Smooth muscle cell of the brain vasculature (primary cell): ENCODE results near the gene PRKG1.

Source experiments
- DNase-seq: peaks from one replicate; pipeline ENCODE4 v3.0.0-alpha.2; 2012; ENCODE audit warnings: low read depth, low spot score

The PRKG1 gene

DNA sequence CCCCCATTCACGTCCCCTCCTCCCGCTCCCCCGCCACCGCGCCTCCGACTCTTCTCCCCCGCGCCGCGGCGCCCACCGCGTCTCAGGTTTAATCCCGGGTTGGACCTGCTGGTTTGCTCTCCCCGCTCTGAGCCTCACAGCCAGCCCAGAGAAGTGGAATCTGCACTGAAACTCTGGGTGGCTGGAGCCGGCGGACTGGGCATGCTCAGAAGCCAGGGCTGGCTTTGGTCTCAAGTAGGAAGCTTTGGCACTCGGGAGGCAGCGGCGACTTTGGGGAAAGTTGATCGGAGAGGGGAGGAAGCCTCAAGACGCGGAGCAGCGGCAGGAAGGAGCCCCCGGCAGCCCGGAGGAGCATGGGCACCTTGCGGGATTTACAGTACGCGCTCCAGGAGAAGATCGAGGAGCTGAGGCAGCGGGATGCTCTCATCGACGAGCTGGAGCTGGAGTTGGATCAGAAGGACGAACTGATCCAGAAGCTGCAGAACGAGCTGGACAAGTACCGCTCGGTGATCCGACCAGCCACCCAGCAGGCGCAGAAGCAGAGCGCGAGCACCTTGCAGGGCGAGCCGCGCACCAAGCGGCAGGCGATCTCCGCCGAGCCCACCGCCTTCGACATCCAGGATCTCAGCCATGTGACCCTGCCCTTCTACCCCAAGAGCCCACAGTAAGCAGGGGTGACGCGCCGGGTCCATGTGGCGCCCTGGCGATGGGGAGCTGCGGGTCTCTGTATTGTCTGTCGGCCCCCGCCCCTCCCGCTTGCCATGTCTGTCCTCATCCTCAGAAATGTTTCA is at the start of gene PRKG1:
Gene PRKG1 (plus strand): TSS at position 250 of the 791 bp plus-strand sequence.
- DNase-seq: peak; percentile 31

DNA sequence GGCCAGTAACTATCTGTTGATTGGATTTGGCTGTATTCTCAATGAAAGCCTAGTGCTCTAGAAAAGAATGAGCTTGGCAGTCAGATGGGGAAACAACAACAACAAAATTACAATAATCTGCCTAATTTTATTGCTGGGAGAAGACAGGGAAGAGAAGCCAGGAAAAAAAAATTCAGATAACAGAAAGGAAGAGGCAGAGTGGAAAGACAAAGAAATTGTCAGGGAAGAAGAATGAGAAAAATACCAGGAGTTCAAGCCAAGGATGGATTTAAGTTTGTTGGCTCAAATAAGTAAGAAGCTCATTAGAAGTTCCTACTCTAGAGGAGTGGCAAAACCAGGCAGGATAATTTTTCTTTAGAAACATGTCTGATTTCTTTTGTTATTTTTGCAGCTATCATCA is 45.9 kb upstream of the PRKG1 start:
- DNase-seq: no peak

DNA sequence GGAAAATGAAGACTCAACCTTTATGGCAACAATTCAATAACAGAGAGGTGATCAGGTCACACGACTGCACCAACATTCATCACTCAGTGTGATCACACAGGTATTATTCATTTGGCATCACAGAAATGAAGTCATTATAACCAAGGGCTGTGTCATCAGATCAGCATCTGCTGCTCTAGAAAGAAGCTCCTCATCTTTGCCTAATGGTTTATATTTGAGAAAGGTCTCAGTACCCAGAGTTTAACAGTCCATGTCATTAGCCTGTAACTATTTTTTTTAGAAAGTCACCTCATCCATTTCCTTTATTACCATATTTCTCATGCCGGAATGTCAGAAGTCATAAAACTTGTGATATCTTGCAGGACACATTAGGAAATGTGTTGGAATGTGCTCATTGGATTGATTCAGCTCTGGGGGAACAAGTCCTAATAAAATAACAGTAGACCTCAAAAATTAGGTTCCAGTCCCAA is 45.1 kb upstream of the PRKG1 start:
- DNase-seq: no peak

DNA sequence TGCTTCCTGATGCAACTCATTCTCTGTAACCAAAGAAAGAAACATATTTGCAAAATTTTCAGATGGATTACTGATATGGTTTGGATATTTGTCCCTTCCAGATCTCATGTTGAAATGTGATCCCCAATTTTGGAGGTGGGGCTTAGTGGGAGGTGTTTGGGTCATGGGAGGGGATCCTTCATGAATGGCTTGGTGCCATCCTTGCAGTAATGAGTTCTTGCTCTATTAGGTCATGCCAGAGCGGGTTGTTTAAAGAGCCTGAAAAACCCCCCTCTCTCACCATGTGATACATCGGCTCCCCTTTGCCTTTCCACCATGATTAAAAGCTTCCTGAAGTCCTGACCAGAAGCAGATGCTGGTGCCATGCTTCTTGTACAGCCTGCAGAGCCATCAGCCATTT is 43.8 kb upstream of the PRKG1 start:
- DNase-seq: no peak

DNA sequence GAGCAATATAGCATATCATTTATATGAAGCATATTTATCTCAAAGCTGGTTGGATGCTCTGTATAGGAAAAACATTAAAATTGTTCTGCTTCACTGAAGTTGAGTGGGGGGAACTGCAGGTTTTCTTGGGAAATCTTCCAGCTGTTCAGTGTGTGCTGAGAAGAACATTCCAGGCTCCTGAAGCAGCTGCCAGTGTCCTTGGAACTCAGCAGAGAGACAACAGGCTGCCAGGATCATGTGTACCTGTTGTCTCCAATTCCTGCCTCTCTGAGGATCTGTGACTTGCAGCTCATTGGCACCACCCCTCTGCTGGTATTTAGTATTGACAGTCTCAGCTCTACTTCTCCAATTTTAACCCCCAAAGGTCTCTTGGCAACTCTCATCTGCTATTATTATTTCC is 42.3 kb upstream of the PRKG1 start:
- DNase-seq: no peak

DNA sequence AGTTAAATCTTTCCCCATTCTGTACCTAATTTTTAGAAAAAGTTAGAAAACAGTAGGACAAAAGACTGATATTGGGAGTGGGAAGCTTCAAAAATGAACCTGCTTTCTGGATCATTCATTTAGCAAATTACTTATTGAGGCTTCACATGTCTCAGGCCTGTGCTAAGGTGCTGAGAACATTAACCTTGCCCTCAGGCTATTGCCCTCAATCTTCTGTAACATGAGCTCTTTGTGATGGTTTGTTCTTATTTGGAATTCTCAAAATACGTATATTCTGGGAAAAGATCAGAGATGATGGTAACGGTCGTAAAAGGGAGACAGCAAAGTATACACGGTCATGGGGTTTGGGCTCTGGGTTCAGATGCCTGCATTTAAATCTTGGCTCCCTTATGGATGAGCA is 39.5 kb upstream of the PRKG1 start:
- DNase-seq: no peak

DNA sequence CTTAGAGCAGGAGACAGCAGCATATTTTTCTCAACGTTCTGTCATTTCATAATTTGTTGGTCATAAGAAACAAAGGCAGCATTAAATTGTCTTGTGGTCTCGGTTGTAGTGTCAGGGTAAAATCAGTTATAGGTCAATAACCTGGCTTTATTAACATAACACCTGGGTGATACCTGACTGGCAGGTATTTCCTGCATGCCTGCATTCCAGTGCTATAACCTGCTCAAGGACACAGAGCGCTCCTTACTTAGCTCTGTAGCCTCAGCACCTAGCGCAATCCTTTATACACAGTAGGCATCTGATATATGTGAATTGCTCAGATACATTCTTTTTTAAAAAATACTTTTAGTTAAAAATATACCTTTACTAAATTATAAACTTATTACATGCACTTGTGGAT is 38.9 kb upstream of the PRKG1 start:
- DNase-seq: no peak

DNA sequence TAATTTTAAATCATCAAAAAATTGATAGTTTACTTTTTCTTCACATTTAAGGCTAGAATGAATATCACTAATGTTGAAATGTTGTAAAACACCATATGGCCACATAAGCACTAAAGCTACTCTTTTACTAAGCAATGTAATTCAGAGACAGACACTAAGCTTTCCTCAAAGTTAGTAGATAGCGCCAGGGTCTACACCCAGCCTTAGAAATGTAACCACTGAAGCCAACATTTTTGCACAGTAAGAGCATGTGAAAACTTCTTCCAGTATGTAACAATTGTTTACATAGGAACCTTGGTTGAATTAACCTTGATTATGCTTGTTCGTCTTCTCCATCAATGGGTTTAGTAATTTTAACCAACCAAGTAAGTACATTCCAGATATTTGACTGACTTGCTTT is 28.4 kb upstream of the PRKG1 start:
- no peak for DNase-seq

DNA sequence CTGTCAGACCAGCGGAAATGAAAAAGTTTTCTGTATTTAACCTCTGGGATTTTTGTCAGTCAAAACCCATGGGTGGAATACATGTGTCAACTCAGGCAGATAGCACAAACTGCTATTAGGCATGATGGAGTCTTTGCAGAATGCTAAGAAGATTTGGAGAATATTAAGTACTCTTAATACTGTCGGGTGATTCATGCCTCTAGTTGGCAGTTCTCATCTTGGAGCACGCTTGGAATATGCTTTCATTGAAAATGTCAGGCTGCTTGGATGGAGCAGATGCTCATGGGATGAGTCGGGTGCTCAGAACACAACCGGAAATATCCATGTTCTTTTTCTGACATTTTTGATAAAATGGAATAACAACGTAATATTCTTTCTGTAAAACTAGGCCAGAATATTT is 27.6 kb upstream of the PRKG1 start:
- DNase-seq: no peak

DNA sequence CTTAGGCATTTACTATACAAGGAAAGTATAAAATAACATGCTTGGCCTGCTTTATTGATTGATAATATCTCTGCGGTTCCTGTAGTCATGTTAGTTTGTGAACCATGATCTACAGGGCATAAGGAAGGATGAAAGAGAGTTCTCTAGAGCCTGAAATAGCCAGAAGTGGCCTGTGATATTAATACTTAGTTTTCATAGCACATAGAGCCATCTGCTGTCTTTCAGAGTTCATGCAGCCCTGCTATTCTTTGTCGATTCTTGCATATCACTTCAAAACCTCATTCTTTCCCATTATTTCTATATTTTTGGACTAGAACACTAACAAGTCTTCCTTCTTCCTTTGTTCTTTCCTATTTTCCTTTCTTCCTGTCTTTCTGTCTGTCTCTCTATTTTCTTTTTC is 26.4 kb upstream of the PRKG1 start:
- DNase-seq: no peak

DNA sequence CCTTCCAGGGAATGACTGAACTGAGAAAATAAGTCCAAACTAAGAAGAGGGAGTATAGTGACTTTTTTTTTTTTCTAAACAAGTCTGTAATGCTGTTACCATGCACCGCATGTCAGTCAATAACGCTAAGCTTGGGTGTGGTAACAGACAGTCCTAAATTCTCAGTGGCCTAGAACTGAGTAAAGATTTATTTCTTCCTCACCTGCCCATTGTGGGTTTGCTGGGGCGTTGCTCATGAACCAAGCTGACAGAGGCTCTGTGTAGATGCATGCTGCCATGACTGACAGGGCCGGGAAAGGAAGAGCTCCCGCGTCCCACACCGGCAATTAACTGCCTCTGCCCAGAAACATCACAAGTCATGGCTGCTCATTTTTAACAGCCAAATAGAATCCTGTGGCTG is 25.5 kb upstream of the PRKG1 start:
- DNase-seq: no peak

DNA sequence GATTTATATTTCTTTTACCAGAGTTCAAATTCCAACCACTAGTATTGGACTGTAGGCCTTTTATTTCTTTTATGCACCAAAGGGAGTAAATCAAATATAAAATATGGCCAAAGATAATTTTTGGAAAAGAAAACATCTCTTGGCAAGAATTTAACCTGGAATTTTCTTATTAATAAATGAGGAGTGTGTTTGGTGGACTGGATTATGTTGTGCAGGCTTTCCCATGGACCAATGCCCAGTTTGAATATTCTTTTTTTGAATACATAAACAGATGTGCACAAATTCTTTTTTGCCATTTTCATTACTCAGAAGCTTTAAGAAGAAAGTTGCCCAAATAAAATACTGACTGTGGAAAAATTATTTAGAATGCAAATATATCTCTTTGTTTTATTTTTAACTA is 22.1 kb upstream of the PRKG1 start:
- DNase-seq: no peak

DNA sequence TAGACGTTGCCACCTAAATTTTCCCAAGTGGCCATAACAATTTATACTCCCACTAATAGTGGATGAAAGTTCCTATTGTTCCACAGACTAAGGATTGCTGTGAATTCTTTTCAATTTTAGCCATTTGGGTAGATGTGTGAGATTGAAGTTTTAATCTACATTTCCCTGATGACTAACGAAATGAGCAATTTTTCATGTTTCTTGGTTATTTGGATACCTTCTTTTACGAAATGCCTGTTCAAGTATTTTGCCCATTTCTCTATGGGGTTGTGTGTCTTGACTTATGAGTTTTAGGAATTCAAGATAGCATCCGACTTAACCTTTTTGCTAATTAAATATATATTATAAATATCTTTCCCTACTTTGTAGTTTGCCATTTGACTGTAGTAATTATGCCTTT is 16.4 kb upstream of the PRKG1 start:
- DNase-seq: no peak

DNA sequence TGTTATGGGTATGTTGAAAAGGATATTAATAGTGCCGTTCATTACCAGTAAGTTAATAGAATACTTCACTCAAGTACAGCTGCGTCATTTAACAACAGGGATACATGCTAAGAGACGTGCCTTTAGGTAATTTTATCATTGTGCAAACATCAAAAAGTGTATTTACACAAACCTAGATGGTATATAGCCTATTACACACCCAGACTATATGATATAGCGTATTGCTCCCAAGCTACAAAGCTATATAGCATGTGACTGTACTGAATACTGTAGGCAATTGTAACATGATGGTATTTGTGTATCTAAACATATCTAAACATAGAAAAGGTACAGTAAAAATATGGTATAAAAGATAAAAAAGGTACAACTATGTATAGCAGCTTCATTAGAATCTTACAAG is 11.1 kb upstream of the PRKG1 start:
- no peak for DNase-seq

DNA sequence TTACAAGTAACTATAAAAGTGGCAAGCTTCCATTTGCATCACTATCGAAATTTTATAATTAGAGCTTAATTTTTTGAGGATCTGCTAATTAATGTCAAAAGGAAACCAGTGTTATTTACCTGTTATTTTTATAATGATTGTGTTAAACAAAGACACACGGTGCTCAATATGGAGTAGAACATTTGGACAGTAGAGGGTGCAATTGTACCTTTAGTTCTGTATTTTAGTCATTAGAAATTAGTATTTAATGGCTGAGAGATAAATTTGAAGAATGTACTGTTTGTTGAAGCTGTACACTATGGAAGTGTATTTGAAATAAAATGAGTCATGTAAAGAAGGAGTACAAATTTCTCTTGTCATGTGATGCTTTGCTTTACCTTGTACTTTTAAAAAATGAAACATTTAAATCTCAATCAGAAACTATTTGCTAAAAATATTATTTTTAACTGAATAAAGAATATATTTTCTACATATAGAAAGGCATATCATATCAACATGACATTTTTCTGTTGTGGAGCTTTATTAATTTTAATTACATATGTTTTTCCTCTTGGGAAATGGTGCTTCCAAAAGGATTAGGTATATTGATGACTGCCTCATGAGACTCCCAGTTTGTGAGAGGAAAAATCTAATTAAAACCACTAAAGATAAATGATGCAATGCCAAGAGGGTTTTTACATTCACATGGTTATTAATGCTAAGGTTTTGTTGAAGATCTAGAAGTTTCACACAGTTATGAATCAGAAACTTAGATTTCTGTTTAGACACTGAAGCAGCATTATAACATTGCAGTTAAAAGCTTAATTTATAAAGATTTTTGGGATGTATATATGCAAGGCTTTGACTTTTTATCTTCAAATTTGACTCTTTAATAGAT is 10.4 kb upstream of the PRKG1 start:
- DNase-seq: peak; percentile 17

DNA sequence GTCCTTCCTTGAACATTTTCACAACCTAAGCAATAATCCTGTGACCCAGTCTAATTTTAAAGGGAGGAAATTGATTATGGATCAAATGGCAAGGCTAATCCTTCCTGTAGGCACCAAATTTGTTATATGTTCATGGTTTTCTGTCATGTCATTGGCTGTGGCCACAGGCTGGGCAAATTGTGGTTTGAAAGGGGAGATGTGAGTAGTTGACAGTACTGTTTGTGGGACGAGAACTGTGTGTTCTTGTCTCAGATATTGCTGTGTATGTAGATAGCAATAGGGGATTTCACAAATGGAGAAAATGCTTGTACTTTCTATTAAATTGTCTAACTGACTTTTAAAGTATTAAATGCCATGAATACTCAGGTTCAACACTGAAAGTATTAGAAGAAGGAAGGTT is 8.1 kb upstream of the PRKG1 start:
- DNase-seq: no peak

DNA sequence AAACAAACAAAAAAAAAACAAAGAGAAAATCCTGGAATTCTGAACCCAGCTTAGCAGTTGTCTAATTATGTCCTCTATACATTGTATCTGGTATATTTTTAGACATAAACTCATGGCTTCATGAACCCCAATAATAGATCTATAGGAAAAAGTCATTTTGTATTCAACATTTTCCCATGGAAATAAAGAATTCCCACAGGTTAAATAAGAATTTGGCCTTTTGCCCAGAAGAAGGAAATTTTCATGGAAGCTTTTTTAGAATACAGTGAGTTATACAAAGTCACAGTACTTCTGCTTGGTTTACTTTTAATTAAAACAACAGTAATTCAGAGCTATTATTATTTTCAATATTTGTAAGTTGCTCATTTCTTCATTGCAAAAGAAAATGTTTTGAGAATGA is 2.1 kb upstream of the PRKG1 start:
- no peak for DNase-seq

DNA sequence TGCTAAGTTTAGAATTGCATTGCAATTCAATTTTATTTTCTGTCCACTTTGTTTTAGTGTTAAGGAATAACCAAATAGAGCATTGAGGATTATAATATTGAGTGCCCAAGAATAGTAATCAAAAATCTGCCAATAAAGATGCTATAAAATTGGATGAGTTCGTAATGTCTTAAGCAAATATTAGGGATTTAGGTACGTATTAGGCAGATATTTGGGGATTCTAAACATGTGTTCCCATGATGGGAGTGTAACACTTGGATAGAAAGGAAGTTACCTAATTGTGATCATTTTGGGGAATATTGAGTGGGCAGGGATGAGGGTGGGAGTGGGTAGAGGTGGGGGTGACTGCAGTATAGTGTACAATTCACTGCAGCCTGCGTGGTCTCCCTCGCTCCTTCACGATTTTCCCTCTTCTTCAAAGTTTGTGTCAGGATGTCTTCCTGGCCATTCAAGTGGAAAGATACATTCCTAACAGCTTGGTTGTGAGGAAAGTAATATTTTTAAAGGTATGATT is 1.3 kb upstream of the PRKG1 start:
- no peak for DNase-seq

DNA sequence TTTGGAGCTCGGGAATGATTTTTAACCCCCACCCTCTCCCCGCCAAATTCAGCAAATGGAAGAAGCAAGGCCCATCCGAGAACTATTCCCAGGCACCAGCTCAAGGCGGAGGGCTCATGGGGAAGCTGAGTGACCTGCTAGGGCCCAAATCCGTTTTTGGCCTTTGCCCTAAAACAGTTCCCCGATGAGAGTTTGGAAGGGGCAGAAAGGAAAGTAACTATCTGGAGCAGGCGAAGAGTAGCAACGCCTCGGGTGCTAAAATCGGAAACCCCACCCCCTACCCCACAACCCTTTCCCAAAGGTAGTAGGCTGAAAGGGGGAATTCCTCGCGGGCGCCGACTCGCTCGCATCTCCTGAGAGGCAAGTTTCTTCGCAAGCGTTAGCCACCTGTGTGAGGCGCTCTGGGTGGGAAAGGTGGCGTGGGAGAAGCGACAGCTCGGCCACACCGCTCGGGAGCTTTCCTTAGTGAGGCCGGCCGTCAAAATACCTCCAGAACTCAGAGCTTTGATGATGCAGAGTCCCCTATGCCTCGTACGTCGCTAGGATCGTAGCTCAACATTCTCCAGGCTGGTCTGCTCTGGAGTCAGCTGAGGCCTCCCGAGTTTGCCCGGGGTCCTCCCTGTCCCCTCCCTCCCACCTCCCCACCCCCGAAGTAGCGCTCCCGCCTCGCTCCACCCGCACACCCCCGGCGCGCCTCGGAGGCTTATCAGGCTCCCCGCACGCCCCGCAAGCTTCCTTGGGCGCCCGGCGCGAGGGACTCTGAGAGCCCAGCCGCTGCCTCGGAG is 642 bp upstream of the PRKG1 start:
- no peak for DNase-seq

DNA sequence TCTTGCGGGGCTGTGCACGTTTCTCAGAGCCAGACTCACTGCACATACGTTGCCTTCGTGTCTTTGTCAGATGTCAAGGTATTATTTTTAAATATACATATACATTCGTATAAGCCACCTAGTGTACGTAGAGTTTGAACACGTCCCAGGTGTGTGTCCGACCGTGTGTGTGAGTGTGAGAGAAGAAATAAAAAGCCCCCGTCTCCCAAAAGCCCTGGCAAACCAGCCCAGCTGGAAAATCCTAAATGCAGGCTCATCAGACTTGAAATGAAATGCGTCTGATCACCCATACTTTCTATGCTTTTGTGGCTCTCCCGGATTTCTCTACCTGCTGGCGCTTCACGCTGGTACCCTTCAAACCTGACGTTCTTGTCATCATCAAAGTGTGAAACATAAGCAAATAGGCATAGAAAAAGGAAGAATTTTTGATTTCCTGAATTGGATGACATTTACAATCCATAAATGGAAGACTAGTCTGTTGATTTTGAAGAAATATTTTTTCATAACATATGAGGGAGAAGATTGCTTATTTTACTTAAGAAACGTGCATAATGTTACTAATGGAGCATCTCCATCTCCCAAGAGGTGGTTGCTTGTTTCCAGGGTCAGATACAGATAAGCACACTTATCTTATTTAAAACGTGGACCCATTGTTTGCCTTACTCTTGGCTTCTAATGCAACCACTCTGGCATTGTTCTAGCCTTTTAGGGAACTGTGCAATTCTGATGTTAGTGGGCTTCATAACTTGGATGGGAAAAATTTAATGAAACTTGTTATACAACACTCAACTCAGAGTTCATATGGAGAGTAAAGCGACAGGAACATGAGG is 971 bp downstream of the PRKG1 start:
- no peak for DNase-seq

DNA sequence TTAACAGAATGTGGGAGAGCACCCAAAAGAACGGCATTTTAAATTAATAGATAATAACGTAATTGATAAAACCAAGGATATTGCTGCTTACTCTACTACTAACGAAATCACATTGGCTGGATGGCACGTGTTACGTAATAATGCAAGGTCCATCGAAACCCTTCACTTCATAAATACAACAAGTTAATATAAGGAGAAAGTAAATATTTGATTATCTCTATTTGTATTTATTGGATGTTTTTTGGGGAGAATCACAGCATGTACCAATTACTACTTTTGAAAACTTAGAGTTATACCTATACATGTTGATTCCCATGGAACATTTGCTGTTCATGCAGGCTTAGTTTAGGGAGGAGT is 1.6 kb downstream of the PRKG1 start:
- DNase-seq: no peak
